ENCODE data around the gene RRP1B. TPM values are rescaled to one million over a fixed set of nuclear protein-coding genes. Genes with fewer than 3 reads are reported as not detected.

Gene RRP1B
- total RNA-seq, 1 donor from 2014 or later, result 34.0 TPM

- no peaks in the 10 kb centered on the region for H4K20me1 ChIP-seq (ENCODE audit: insufficient read depth, low read length)
- H3K9me3 ChIP-seq (ENCODE audit: insufficient read depth, low read depth, low read length), result no peaks in the 10 kb centered on the region
- Mint-ChIP-seq H3K36me3 (ENCODE audit: low read depth, unreplicated experiment) (peaks cover 16% of the 10 kb centered on the region), H3K4me1 (ENCODE audit: low read depth, unreplicated experiment) (peaks cover 12% of the 10 kb centered on the region), H3K9me3 (ENCODE audit: unreplicated experiment) (peaks cover 10% of the 10 kb centered on the region), H3K27ac (ENCODE audit: unreplicated experiment) (peak overlapping the region; percentile 23), H3K27me3 (ENCODE audit: low read depth, unreplicated experiment) (no peaks in the 10 kb centered on the region), H3K4me3 (ENCODE audit: unreplicated experiment) (no peak overlapping the region)
- H3K79me2 ChIP-seq (ENCODE audit: insufficient read depth, low read length), result no peaks in the 10 kb centered on the region
- no peak overlapping the region for H3K4me3 ChIP-seq (ENCODE audit: insufficient read depth, low read depth, low read length)
- H3K27ac ChIP-seq (ENCODE audit: low read depth, low read length), result no peak overlapping the region
- TF ChIP-seq CTCF (IDR thresholded peaks at IDR 0.05; ENCODE audit: insufficient read depth, low read depth, low read length) (no peak), EZH2 (IDR thresholded peaks at IDR 0.05; ENCODE audit: insufficient read depth, low read length) (no peak)
- no peak overlapping the region for H3K4me2 ChIP-seq (ENCODE audit: low read length)
- no peak overlapping the region for H2AFZ ChIP-seq (ENCODE audit: low read depth, low read length)
- H3K9ac ChIP-seq (ENCODE audit: low read length), result no peak overlapping the region
- no peaks in the 10 kb centered on the region for H3K36me3 ChIP-seq (ENCODE audit: insufficient read depth, low read length)
- no peaks in the 10 kb centered on the region for H3K27me3 ChIP-seq (ENCODE audit: insufficient read depth, low read length)
- peaks cover 5% of the 10 kb centered on the region for H3K4me1 ChIP-seq (ENCODE audit: insufficient read depth, low read length)
- FAIRE-seq, result no peak
- no peak for DNase-seq (ENCODE audit: low read depth)
Observed at GRCh38 chr21:43632373-43632905, 26.9 kb upstream of the RRP1B start.

GRCh38 chr21:43634618-43635017, 24.7 kb upstream of the RRP1B start:
- peak overlapping the region; percentile 28 for H2AFZ ChIP-seq (ENCODE audit: low read depth, low read length)
- peak; percentile 5 for FAIRE-seq
- H3K36me3 ChIP-seq (ENCODE audit: insufficient read depth, low read length), result no peaks in the 10 kb centered on the region
- peaks cover 12% of the 10 kb centered on the region for H3K4me1 Mint-ChIP-seq (ENCODE audit: low read depth, unreplicated experiment)
- H3K4me3 ChIP-seq (ENCODE audit: insufficient read depth, low read depth, low read length), result no peak overlapping the region
- H3K4me3 Mint-ChIP-seq (ENCODE audit: unreplicated experiment), result no peak overlapping the region
- no peak overlapping the region for H3K4me2 ChIP-seq (ENCODE audit: low read length)
- H3K9ac ChIP-seq (ENCODE audit: low read length), result no peak overlapping the region
- H3K27me3 Mint-ChIP-seq (ENCODE audit: low read depth, unreplicated experiment), result no peaks in the 10 kb centered on the region
- TF ChIP-seq CTCF (IDR thresholded peaks at IDR 0.05; ENCODE audit: insufficient read depth, low read depth, low read length), result no peak
- TF ChIP-seq EZH2 (IDR thresholded peaks at IDR 0.05; ENCODE audit: insufficient read depth, low read length), result no peak
- no peaks in the 10 kb centered on the region for H3K9me3 ChIP-seq (ENCODE audit: insufficient read depth, low read depth, low read length)
- H3K36me3 Mint-ChIP-seq (ENCODE audit: low read depth, unreplicated experiment), result peaks cover 2% of the 10 kb centered on the region
- H3K4me1 ChIP-seq (ENCODE audit: insufficient read depth, low read length), result peaks cover 5% of the 10 kb centered on the region
- no peaks in the 10 kb centered on the region for H4K20me1 ChIP-seq (ENCODE audit: insufficient read depth, low read length)
- no peaks in the 10 kb centered on the region for H3K79me2 ChIP-seq (ENCODE audit: insufficient read depth, low read length)
- no peaks in the 10 kb centered on the region for H3K9me3 Mint-ChIP-seq (ENCODE audit: unreplicated experiment)
- H3K27ac Mint-ChIP-seq (ENCODE audit: unreplicated experiment), result no peak overlapping the region
- DNase-seq (ENCODE audit: low read depth), result peak; percentile 66
- no peaks in the 10 kb centered on the region for H3K27me3 ChIP-seq (ENCODE audit: insufficient read depth, low read length)
- H3K27ac ChIP-seq (ENCODE audit: low read depth, low read length), result no peak overlapping the region

- Histone ChIP-seq H2AFZ (ENCODE audit: low read depth, low read length) (no peak overlapping the region), H3K4me3 (ENCODE audit: insufficient read depth, low read depth, low read length) (no peak overlapping the region), H3K4me1 (ENCODE audit: insufficient read depth, low read length) (peaks cover 5% of the 10 kb centered on the region), H3K9ac (ENCODE audit: low read length) (no peak overlapping the region), H3K27me3 (ENCODE audit: insufficient read depth, low read length) (no peaks in the 10 kb centered on the region), H3K4me2 (ENCODE audit: low read length) (no peak overlapping the region), H3K79me2 (ENCODE audit: insufficient read depth, low read length) (no peaks in the 10 kb centered on the region), H4K20me1 (ENCODE audit: insufficient read depth, low read length) (no peaks in the 10 kb centered on the region), H3K9me3 (ENCODE audit: insufficient read depth, low read depth, low read length) (no peaks in the 10 kb centered on the region), H3K27ac (ENCODE audit: low read depth, low read length) (no peak overlapping the region), H3K36me3 (ENCODE audit: insufficient read depth, low read length) (no peaks in the 10 kb centered on the region)
- no peak for TF ChIP-seq CTCF (IDR thresholded peaks at IDR 0.05; ENCODE audit: insufficient read depth, low read depth, low read length)
- TF ChIP-seq EZH2 (IDR thresholded peaks at IDR 0.05; ENCODE audit: insufficient read depth, low read length), result no peak
- H3K9me3 Mint-ChIP-seq (ENCODE audit: unreplicated experiment), result no peaks in the 10 kb centered on the region
- H3K27ac Mint-ChIP-seq (ENCODE audit: unreplicated experiment), result peak overlapping the region; percentile 73
- no peaks in the 10 kb centered on the region for H3K27me3 Mint-ChIP-seq (ENCODE audit: low read depth, unreplicated experiment)
- H3K4me3 Mint-ChIP-seq (ENCODE audit: unreplicated experiment), result no peak overlapping the region
- peaks cover 12% of the 10 kb centered on the region for H3K4me1 Mint-ChIP-seq (ENCODE audit: low read depth, unreplicated experiment)
- FAIRE-seq (no peak), DNase-seq (ENCODE audit: low read depth) (no peak)
- no peaks in the 10 kb centered on the region for H3K36me3 Mint-ChIP-seq (ENCODE audit: low read depth, unreplicated experiment)
Observed at GRCh38 chr21:43635436-43635835, 23.9 kb upstream of the RRP1B start.
